SK-N-MC (cell line): ENCODE results near the gene NAPEPLD.

Experiments
- EZH2 ChIP-seq: fragments of 200-600 bp; sonication (generic); IDR thresholded peaks from one replicate; pipeline ENCODE4 v1.6.1; 2017; ENCODE audit warnings: antibody characterized with exemption
- POLR2AphosphoS5 ChIP-seq: IDR thresholded peaks from 2 replicates; pipeline ENCODE4 v1.6.1; 2012; ENCODE audit warnings: mild to moderate bottlenecking, low read depth, low read length, borderline replicate concordance

DNA sequence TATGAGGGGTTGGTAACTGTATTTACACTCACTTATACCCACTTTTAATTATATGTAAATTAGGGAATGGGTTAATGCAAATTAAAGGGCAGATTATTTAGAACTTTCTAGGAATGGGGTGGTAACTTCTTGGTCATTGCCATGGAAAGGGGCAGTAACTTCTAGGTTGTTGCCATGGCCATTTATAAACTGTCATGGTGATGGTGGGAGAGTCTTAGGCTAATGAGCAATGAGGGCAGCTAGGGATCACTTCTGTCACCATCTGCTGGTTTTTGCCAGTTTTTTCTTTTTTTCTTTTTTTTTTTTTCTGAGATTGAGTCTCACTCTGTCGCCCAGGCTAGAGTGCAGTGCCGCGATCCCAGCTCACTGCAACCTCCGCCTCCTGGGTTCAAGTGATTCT, 33.1 kb downstream of the NAPEPLD start:
- TF ChIP-seq POLR2AphosphoS5 (no peak), EZH2 (no peak)
